HL-60 (cell line): ENCODE data around the gene EIF4E1B.
"Not testable (repeated sequence)": the region's sequence is repeated elsewhere in the genome, so short reads cannot be mapped to it uniquely, and the experiment has no call there.

Experiments used
- DNase-seq, 2 experiments: peaks; one replicate each; pipeline ENCODE4 v3.0.0-alpha.2; 2010 to 2020; ENCODE audit warnings: low read depth in 1 of 2, low spot score in 1 of 2
- H3K27ac ChIP-seq: fragments of 250-450 bp; sonication (Bioruptor Pico); replicated peaks from 2 replicates; pipeline ENCODE4 v1.5.1; 2020; ENCODE audit warnings: mild to moderate bottlenecking, moderate library complexity
- H3K27me3 ChIP-seq: fragments of 250-450 bp; sonication (Bioruptor Pico); 2 replicates; pipeline ENCODE4 v1.5.1; 2021; ENCODE audit warnings: mild to moderate bottlenecking, moderate library complexity; ENCODE audit not compliant: insufficient read depth, poor library complexity, severe bottlenecking
- H3K4me3 ChIP-seq: replicated peaks from 2 replicates; pipeline ENCODE4 v1.5.1; 2011; ENCODE audit warnings: mild to moderate bottlenecking, control low read depth, low read length; ENCODE audit not compliant: insufficient read depth
- GABPA ChIP-seq: IDR thresholded peaks from 2 replicates; pipeline ENCODE4 v1.6.1; 2012; ENCODE audit warnings: low read depth
- POLR2AphosphoS5 ChIP-seq: IDR thresholded peaks from 2 replicates; pipeline ENCODE4 v1.6.1; 2012; ENCODE audit warnings: low read depth
- REST ChIP-seq: IDR thresholded peaks from 2 replicates; pipeline ENCODE4 v1.6.1; 2012; ENCODE audit warnings: low read depth; ENCODE audit not compliant: insufficient replicate concordance
- SPI1 ChIP-seq: IDR thresholded peaks from 2 replicates; pipeline ENCODE4 v1.6.1; 2012; ENCODE audit warnings: low read depth, mild to moderate bottlenecking, borderline replicate concordance
- TF ChIP-seq, protein P1 (sequence below): IDR thresholded peaks from one replicate; pipeline ENCODE4 v1.5.1; 2011; ENCODE audit warnings: low read length, control low read depth, inconsistent platforms; ENCODE audit not compliant: insufficient read depth

EIF4E1B gene

DNA sequence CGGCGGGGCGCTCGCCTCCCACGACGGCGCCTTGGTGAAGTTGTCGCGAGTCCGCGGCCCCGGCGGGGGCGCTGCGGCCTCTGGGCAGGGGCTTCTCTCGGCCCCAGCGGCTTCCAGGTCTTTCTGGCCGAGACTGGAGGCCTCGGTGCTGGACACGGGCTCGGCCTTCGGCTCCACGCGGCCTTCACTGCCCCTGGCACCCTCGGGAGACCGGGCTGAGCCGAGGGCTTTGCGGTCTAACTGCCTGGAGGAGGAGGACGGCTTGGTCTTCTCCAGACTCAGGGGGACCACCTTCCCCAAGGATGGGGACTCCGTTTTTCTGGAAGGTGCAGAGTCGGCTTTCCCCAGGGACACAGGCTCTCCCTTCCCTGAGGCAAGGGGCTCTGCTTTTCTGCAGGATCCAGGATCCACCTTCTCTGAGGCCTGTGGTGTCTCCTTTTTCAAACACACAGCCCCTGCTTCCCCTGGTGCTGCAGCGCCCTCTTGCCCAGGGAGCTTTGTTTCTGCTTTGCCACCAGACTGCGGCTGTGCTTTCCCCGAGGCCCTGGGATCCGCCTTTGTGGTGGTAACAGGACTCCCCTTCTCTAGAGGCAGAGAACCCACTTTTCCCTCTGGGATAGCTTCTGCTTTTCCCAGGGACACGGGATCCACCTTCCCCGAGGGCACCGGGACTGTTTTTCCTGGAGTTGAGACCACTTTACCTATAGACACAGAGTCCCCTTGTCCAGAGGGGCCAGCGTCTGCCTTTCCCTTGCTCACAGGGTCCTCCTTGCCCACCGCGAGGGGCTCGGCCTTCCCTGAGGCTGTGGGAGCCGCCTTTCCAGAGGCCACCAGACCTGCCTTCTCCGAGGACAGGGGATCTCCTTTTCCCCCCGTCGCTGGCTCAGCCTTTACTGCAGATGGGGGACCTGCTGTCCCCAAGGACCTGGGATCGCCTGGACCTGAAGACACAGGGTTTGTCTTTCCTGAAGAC is 32.8 kb upstream of the EIF4E1B start:
- TF ChIP-seq GABPA (no peak), POLR2AphosphoS5 (no peak), SPI1 (no peak), REST (no peak)
- TF ChIP-seq, protein P1, sequence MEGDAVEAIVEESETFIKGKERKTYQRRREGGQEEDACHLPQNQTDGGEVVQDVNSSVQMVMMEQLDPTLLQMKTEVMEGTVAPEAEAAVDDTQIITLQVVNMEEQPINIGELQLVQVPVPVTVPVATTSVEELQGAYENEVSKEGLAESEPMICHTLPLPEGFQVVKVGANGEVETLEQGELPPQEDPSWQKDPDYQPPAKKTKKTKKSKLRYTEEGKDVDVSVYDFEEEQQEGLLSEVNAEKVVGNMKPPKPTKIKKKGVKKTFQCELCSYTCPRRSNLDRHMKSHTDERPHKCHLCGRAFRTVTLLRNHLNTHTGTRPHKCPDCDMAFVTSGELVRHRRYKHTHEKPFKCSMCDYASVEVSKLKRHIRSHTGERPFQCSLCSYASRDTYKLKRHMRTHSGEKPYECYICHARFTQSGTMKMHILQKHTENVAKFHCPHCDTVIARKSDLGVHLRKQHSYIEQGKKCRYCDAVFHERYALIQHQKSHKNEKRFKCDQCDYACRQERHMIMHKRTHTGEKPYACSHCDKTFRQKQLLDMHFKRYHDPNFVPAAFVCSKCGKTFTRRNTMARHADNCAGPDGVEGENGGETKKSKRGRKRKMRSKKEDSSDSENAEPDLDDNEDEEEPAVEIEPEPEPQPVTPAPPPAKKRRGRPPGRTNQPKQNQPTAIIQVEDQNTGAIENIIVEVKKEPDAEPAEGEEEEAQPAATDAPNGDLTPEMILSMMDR: no peak

GRCh38 chr5:176599749-176600430 is 30.6 kb upstream of the EIF4E1B start:
- not testable (repeated sequence) for H3K4me3 ChIP-seq, H3K27ac ChIP-seq, DNase-seq
- peaks cover 20% of the 10 kb centered on the region for H3K27me3 ChIP-seq

More for the DNA sequence above, 32.8 kb upstream of the EIF4E1B start:
- Histone ChIP-seq H3K27me3 (peaks cover 18% of the 10 kb centered on the region), H3K4me3 (no peak overlapping the region), H3K27ac (no peak overlapping the region)
- peak in 1 of 2 experiments; percentile 63 for DNase-seq

DNA sequence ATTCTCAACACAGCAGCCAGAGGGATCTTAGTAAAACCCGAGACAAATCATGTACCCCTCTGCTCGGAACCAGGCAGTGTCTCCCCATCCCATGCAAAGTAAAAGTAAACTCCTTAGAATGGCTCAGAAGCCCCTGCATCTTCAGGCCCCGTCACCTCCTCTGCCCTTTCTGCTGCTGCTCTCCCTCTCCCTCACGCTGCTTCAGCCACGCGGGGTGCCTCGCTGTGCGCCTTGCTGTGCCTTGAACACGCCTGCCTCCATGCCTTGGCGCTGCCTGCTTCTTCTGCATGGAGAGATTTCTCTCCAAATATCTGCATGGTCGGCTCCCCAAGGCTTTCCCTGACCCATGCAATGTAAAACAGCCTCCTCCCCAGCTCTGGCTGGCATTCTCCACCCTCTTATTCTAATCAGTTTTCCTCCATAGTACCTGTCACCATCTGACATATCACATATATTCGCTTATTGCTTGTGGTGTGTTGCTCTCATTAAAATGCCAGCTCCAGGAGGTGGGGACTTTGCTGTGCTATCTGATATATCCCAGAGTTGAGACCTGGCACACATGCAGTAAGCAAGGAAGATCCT is 28.5 kb upstream of the EIF4E1B start:
- H3K27me3 ChIP-seq: peaks cover 17% of the 10 kb centered on the region
- no peak for TF ChIP-seq SPI1
- TF ChIP-seq, protein P1: no peak
- no peak for TF ChIP-seq REST
- TF ChIP-seq GABPA: no peak
- no peak for TF ChIP-seq POLR2AphosphoS5
- no peak overlapping the region for H3K4me3 ChIP-seq
- no peak overlapping the region for H3K27ac ChIP-seq
- DNase-seq: no peak

DNA sequence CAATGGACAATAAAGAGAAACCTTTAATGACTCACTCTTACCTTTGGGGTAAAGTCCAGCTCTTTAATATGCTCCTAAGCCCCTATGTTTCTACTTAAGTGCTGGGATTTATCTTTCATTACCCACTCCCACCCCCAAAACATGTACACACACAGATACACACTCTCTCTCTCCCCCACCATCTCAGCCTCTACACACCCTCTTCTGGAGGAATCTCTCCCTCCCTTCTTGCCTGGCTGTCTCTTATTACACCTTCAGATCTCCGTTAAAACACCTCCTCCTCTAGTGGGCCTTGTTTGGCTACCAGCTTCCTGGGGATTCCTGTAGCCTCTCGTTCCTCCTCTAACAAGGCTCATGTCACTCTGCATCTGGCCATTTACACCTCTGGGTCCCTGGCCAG is 27.4 kb upstream of the EIF4E1B start:
- no peak for DNase-seq
- Histone ChIP-seq H3K4me3 (no peak overlapping the region), H3K27ac (no peak overlapping the region), H3K27me3 (peaks cover 9% of the 10 kb centered on the region)
- no peak for TF ChIP-seq REST
- no peak for TF ChIP-seq SPI1
- TF ChIP-seq, protein P1: no peak
- TF ChIP-seq GABPA: no peak
- no peak for TF ChIP-seq POLR2AphosphoS5
